ENCODE results near the gene HPF1. TPM values are rescaled to one million over a fixed set of nuclear protein-coding genes. Genes with fewer than 3 reads are reported as not detected.

HPF1 gene
- total RNA-seq, 3 donors from 2014 or later: 11.1 to 23.8 (median 14.1) TPM

GRCh38 chr4:169715826-169716225 lies 41.9 kb downstream of the HPF1 start:
- no peak overlapping the region for H3K4me3 ChIP-seq
- TF ChIP-seq CTCF (IDR thresholded peaks at IDR 0.05): no peak
- DNase-seq: no peak
- no peaks in the 10 kb centered on the region for H3K9me3 ChIP-seq
- ATAC-seq: no peak
- no peaks in the 10 kb centered on the region for H3K4me1 ChIP-seq (ENCODE audit: low read depth)
- no peaks in the 10 kb centered on the region for H3K36me3 ChIP-seq (ENCODE audit: low read depth)
- intact Hi-C loops (cut with DNase I, micrococcal nuclease): no loop called here

- Histone ChIP-seq H3K36me3 (ENCODE audit: low read depth) (no peaks in the 10 kb centered on the region), H3K4me1 (ENCODE audit: low read depth) (no peaks in the 10 kb centered on the region), H3K9me3 (no peaks in the 10 kb centered on the region), H3K4me3 (no peak overlapping the region)
- intact Hi-C loops (cut with DNase I, micrococcal nuclease): no loop called here
- ATAC-seq (no peak), DNase-seq (no peak)
- TF ChIP-seq CTCF (IDR thresholded peaks at IDR 0.05): no peak
Observed at GRCh38 chr4:169707958-169708643, 49.6 kb downstream of the HPF1 start.

GRCh38 chr4:169698331-169698730 lies 59.4 kb downstream of the HPF1 start:
- H3K36me3 ChIP-seq (ENCODE audit: low read depth): no peaks in the 10 kb centered on the region
- no peaks in the 10 kb centered on the region for H3K9me3 ChIP-seq
- DNase-seq (no peak), ATAC-seq (no peak)
- intact Hi-C loops (cut with DNase I, micrococcal nuclease): no loop called here
- no peak for TF ChIP-seq CTCF (IDR thresholded peaks at IDR 0.05)
- H3K4me3 ChIP-seq: no peak overlapping the region
- H3K4me1 ChIP-seq (ENCODE audit: low read depth): no peaks in the 10 kb centered on the region

GRCh38 chr4:169690787-169691186 lies 67.0 kb downstream of the HPF1 start:
- Histone ChIP-seq H3K4me3 (no peak overlapping the region), H3K9me3 (no peaks in the 10 kb centered on the region), H3K4me1 (ENCODE audit: low read depth) (no peaks in the 10 kb centered on the region), H3K36me3 (ENCODE audit: low read depth) (no peaks in the 10 kb centered on the region)
- DNase-seq (no peak), ATAC-seq (no peak)
- no peak for TF ChIP-seq CTCF (IDR thresholded peaks at IDR 0.05)
- intact Hi-C loops (cut with DNase I, micrococcal nuclease): no loop called here

GRCh38 chr4:169689681-169690080 lies 68.1 kb downstream of the HPF1 start:
- ATAC-seq (no peak), DNase-seq (no peak)
- no peak for TF ChIP-seq CTCF (IDR thresholded peaks at IDR 0.05)
- intact Hi-C loops (cut with DNase I, micrococcal nuclease): no loop called here
- Histone ChIP-seq H3K9me3 (no peaks in the 10 kb centered on the region), H3K4me3 (no peak overlapping the region), H3K36me3 (ENCODE audit: low read depth) (no peaks in the 10 kb centered on the region), H3K4me1 (ENCODE audit: low read depth) (no peaks in the 10 kb centered on the region)
